ENCODE results near the gene CD2AP. TPM values are rescaled to one million over a fixed set of nuclear protein-coding genes. Genes with fewer than 3 reads are reported as not detected.

Gene CD2AP
- total and polyA plus RNA-seq, 2 donors (not counting 1 experiment from before 2014, with no cell fraction given), result 4.7 to 43.3 TPM

DNA sequence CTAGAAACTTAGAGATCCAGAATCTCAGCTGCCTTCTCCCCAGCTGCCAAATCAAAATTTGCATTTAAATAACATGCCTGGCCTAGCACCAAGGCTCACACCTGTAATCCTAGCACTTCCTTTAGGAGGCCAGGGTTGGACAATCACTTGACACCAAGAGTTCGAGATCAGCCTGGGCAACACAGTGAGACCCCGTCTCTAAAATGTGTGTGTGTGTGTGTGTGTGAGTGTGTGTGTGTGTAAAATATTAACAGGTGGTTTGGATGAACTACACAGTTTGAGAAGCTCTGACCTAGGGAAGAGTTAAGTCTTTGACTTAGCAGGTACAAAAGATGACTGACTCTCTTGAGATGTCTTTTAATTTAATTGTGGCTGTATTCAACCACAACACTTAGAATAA, 20.2 kb upstream of the CD2AP start:
- Histone ChIP-seq H3K36me3 (replicated peaks in 1 of 2; ENCODE audit: control extremely low read depth in 1 of 2, control insufficient read depth in 1 of 2, extremely low read depth in 1 of 2, insufficient read depth in 2 of 2, low read length in 1 of 2) (no peaks in the 10 kb centered on the region), H3K27ac (ENCODE audit: low read length in 2 of 2) (no peak overlapping the region), H3K4me3 (ENCODE audit: control extremely low read depth in 1 of 5, extremely low read depth in 1 of 5, insufficient read depth in 1 of 5, low read depth in 2 of 5, low read length in 4 of 5) (no peak overlapping the region), H3K27me3 (replicated peaks in 1 of 4; ENCODE audit: control extremely low read depth in 1 of 4, control insufficient read depth in 3 of 4, insufficient read depth in 4 of 4, low read length in 3 of 4) (no peaks in the 10 kb centered on the region), H3K9me3 (ENCODE audit: control extremely low read depth in 1 of 3, control insufficient read depth in 2 of 3, insufficient read depth in 1 of 3, low read length in 2 of 3) (no peaks in the 10 kb centered on the region), H3K9ac (ENCODE audit: low read length) (no peak overlapping the region), H2AFZ (ENCODE audit: insufficient read depth, low read depth, low read length, poor library complexity, severe bottlenecking) (no peak overlapping the region), H3K4me1 (ENCODE audit: control insufficient read depth in 2 of 2, insufficient read depth in 2 of 2, low read length in 2 of 2) (peaks cover 15% of the 10 kb centered on the region in 2 donors), H3K4me2 (replicated peaks; ENCODE audit: low read depth, low read length, poor library complexity, severe bottlenecking) (no peak overlapping the region), H4K20me1 (ENCODE audit: control insufficient read depth, insufficient read depth, low read length, poor library complexity, severe bottlenecking) (no peaks in the 10 kb centered on the region), H3K79me2 (ENCODE audit: control insufficient read depth, insufficient read depth, low read length) (no peaks in the 10 kb centered on the region)
- no peak overlapping the region for H3K27ac Mint-ChIP-seq
- TF ChIP-seq EZH2 (IDR thresholded peaks at IDR 0.05; ENCODE audit: borderline replicate concordance, insufficient read depth, low read depth, low read length, poor library complexity, severe bottlenecking), result no peak
- TF ChIP-seq CTCF (IDR thresholded peaks at IDR 0.05), result no peak
- ChIA-PET POLR2A (no interaction called here), CTCF (no interaction called here)
- intact Hi-C loops (cut with micrococcal nuclease), result no loop called here
- H3K9me3 Mint-ChIP-seq (ENCODE audit: insufficient read depth), result no peaks in the 10 kb centered on the region
- no peak overlapping the region for H3K4me3 Mint-ChIP-seq
- ATAC-seq (ENCODE audit: low read depth), result no peak
- DNase-seq, result no peak
- H3K27me3 Mint-ChIP-seq, result no peaks in the 10 kb centered on the region
- H3K4me1 Mint-ChIP-seq, result peaks cover 17% of the 10 kb centered on the region
- 94% methylated on average over 2 of the region's 2 CpGs for WGBS (ENCODE audit: insufficient coverage)

DNA sequence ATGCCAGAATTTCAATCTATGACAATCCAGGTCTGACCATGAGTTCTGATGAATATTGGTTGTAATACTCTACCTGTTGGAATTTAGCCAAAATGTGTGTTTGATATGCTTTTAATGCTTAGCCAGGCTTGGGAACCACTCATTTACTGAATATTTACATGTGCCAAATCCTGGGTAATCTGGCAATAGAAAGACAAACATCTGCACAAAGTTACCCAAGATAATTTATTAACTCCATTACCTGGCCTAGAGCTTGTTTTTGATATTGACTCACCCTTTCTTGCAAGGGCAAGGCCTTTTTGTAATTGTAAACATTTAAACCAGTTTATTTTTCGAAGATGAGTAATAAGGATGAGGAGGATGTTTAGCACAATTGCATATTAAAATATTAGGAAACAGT, 13.5 kb upstream of the CD2AP start:
- no peak overlapping the region for H2AFZ ChIP-seq (ENCODE audit: insufficient read depth, low read depth, low read length, poor library complexity, severe bottlenecking)
- Mint-ChIP-seq H3K27me3 (no peaks in the 10 kb centered on the region), H3K27ac (no peak overlapping the region), H3K9me3 (ENCODE audit: insufficient read depth) (no peaks in the 10 kb centered on the region), H3K4me1 (peaks cover 21% of the 10 kb centered on the region), H3K4me3 (no peak overlapping the region)
- H3K79me2 ChIP-seq (ENCODE audit: control insufficient read depth, insufficient read depth, low read length), result no peaks in the 10 kb centered on the region
- no peak overlapping the region for H3K27ac ChIP-seq (ENCODE audit: low read length in 2 of 2)
- H3K36me3 ChIP-seq (replicated peaks in 1 of 2; ENCODE audit: control extremely low read depth in 1 of 2, control insufficient read depth in 1 of 2, extremely low read depth in 1 of 2, insufficient read depth in 2 of 2, low read length in 1 of 2), result no peaks in the 10 kb centered on the region
- no CpG with 5 or more reads among the region's 1 CpG for WGBS (ENCODE audit: insufficient coverage)
- DNase-seq (no peak), ATAC-seq (ENCODE audit: low read depth) (no peak)
- no peak for TF ChIP-seq CTCF (IDR thresholded peaks at IDR 0.05)
- no peak for TF ChIP-seq EZH2 (IDR thresholded peaks at IDR 0.05; ENCODE audit: borderline replicate concordance, insufficient read depth, low read depth, low read length, poor library complexity, severe bottlenecking)
- H3K4me3 ChIP-seq (ENCODE audit: control extremely low read depth in 1 of 5, extremely low read depth in 1 of 5, insufficient read depth in 1 of 5, low read depth in 2 of 5, low read length in 4 of 5), result no peak overlapping the region
- no peaks in the 10 kb centered on the region for H4K20me1 ChIP-seq (ENCODE audit: control insufficient read depth, insufficient read depth, low read length, poor library complexity, severe bottlenecking)
- intact Hi-C loops (cut with micrococcal nuclease), result no loop called here
- H3K4me2 ChIP-seq (replicated peaks; ENCODE audit: low read depth, low read length, poor library complexity, severe bottlenecking), result no peak overlapping the region
- CTCF ChIA-PET, result no interaction called here
- H3K9ac ChIP-seq (ENCODE audit: low read length), result no peak overlapping the region
- H3K9me3 ChIP-seq (ENCODE audit: control extremely low read depth in 1 of 3, control insufficient read depth in 2 of 3, insufficient read depth in 1 of 3, low read length in 2 of 3), result peaks cover 0 to 2% (median 0%) of the 10 kb centered on the region in 3 donors
- H3K4me1 ChIP-seq (ENCODE audit: control insufficient read depth in 2 of 2, insufficient read depth in 2 of 2, low read length in 2 of 2), result peaks cover 15 to 18% of the 10 kb centered on the region in 2 donors
- POLR2A ChIA-PET, result interaction anchor here (1.4 kb wide), 1 partner anchor 13 kb away, joined by 3 read pairs; the partner anchor contains the start of gene CD2AP
- H3K27me3 ChIP-seq (replicated peaks in 1 of 4; ENCODE audit: control extremely low read depth in 1 of 4, control insufficient read depth in 3 of 4, insufficient read depth in 4 of 4, low read length in 3 of 4), result no peaks in the 10 kb centered on the region

All from B cell (primary cell).